HG03095 (cell line): ENCODE measurements around the gene GNAT3.

Source experiments
- ATAC-seq: cut with Tn5 transposase; IDR thresholded peaks from one replicate; pipeline ENCODE4 v1.9.1; 2021; ENCODE audit warnings: moderate library complexity; ENCODE audit not compliant: unreplicated experiment

GNAT3 gene

GRCh38 chr7:80467069-80467468, 44.8 kb downstream of the GNAT3 start:
- ATAC-seq = no peak

- no peak for ATAC-seq
Observed at GRCh38 chr7:80466636-80467035, 45.2 kb downstream of the GNAT3 start.

- ATAC-seq = no peak
Observed at GRCh38 chr7:80464211-80464610, 47.7 kb downstream of the GNAT3 start.

- ATAC-seq = no peak
Observed at GRCh38 chr7:80463272-80463920, 48.5 kb downstream of the GNAT3 start.

GRCh38 chr7:80460857-80461256, 51.0 kb downstream of the GNAT3 start:
- ATAC-seq = no peak

- no peak for ATAC-seq
Observed at GRCh38 chr7:80459776-80460510, 51.9 kb downstream of the GNAT3 start.

- no peak for ATAC-seq
Observed at GRCh38 chr7:80458822-80459725, 52.8 kb downstream of the GNAT3 start.

GRCh38 chr7:80453699-80454340, 58.0 kb downstream of the GNAT3 start:
- no peak for ATAC-seq

- no peak for ATAC-seq
Observed at GRCh38 chr7:80450621-80451308, 61.1 kb downstream of the GNAT3 start.

GRCh38 chr7:80449836-80450235, 62.0 kb downstream of the GNAT3 start:
- no peak for ATAC-seq

GRCh38 chr7:80445351-80445750, 66.5 kb downstream of the GNAT3 start:
- ATAC-seq = no peak

GRCh38 chr7:80444811-80445210, 67.1 kb downstream of the GNAT3 start:
- ATAC-seq = no peak

- no peak for ATAC-seq
Observed at GRCh38 chr7:80443325-80443724, 68.5 kb downstream of the GNAT3 start.

GRCh38 chr7:80440883-80441282, 71.0 kb downstream of the GNAT3 start:
- no peak for ATAC-seq

GRCh38 chr7:80439894-80440821, 71.7 kb downstream of the GNAT3 start:
- ATAC-seq = no peak

- ATAC-seq = no peak
Observed at GRCh38 chr7:80435521-80435920, 76.3 kb downstream of the GNAT3 start.

GRCh38 chr7:80434047-80434446, 77.8 kb downstream of the GNAT3 start:
- ATAC-seq = no peak

- no peak for ATAC-seq
Observed at GRCh38 chr7:80432166-80432565, 79.7 kb downstream of the GNAT3 start.

GRCh38 chr7:80429181-80429580, 82.7 kb downstream of the GNAT3 start:
- no peak for ATAC-seq
